PC-3 (cell line): Measurements from ENCODE around the gene BCL11B. TPM values are rescaled to one million over a fixed set of nuclear protein-coding genes. Genes with fewer than 3 reads are reported as not detected.

Experiments used
- ATAC-seq: fragments of 200-7000 bp; cut with Tn5 transposase; 2 replicates; pipeline ENCODE4 v1.9.1; 2020; ENCODE audit warnings: mild to moderate bottlenecking, moderate library complexity
- BruUV-seq: library from RNA; stranded (reverse); fragments of 400-500 nt; replicated peaks from 2 replicates; lab custom pipeline; 2021; lab: Mats Ljungman, UMichigan
- CTCF ChIA-PET: fragments of 300-600 bp; sonication (Branson Sonifier 250); formaldehyde crosslinking; loops from one replicate; lab custom pipeline; 2022; ENCODE audit warnings: antibody characterized with exemption; lab: Charles Lee
- POLR2A ChIA-PET: fragments of 300-600 bp; sonication (Branson Sonifier 250); formaldehyde crosslinking; loops from one replicate; lab custom pipeline; 2022; ENCODE audit warnings: antibody characterized with exemption; ENCODE audit not compliant: unreplicated experiment; lab: Charles Lee
- DNase-seq: peaks from one replicate; pipeline ENCODE4 v3.0.0-alpha.2; 2015
- H2AFZ ChIP-seq: fragments of 300-600 bp; sonication (generic); 2 replicates; pipeline ENCODE4 v1.6.0; 2016; ENCODE audit warnings: antibody characterized with exemption, low read length
- H3F3A ChIP-seq: fragments of 300-600 bp; sonication (generic); one replicate; pipeline ENCODE4 v1.6.0; 2017; ENCODE audit warnings: antibody characterized with exemption, low read length, control low read depth, mild to moderate bottlenecking; ENCODE audit not compliant: unreplicated experiment
- H3K27ac ChIP-seq: fragments of 300-600 bp; sonication (generic); 2 replicates; pipeline ENCODE4 v1.5.1; 2016; ENCODE audit warnings: mild to moderate bottlenecking, low read length
- H3K27me3 ChIP-seq: fragments of 300-600 bp; sonication (generic); 2 replicates; pipeline ENCODE4 v1.6.1; 2016; ENCODE audit warnings: low read length, mixed read lengths
- H3K36me3 ChIP-seq: fragments of 300-600 bp; sonication (generic); 2 replicates; pipeline ENCODE4 v1.6.1; 2016; ENCODE audit warnings: low read depth, mixed run types, low read length, mixed read lengths
- H3K4me1 ChIP-seq: fragments of 300-600 bp; sonication (generic); 2 replicates; pipeline ENCODE4 v1.5.1; 2016; ENCODE audit warnings: low read length; ENCODE audit not compliant: insufficient read depth
- H3K4me2 ChIP-seq: fragments of 300-600 bp; sonication (generic); 2 replicates; pipeline ENCODE4 v1.6.0; 2016; ENCODE audit warnings: low read length
- H3K4me3 ChIP-seq: fragments of 300-600 bp; sonication (generic); 2 replicates; pipeline ENCODE4 v1.5.1; 2016; ENCODE audit warnings: mild to moderate bottlenecking, low read length, mixed read lengths
- H3K79me2 ChIP-seq: fragments of 300-600 bp; sonication (generic); 2 replicates; pipeline ENCODE4 v1.6.1; 2017; ENCODE audit warnings: low read length, mixed read lengths
- H3K9ac ChIP-seq: fragments of 300-600 bp; sonication (generic); 2 replicates; pipeline ENCODE4 v1.6.0; 2016; ENCODE audit warnings: mild to moderate bottlenecking, low read length
- H3K9me2 ChIP-seq: fragments of 300-600 bp; sonication (generic); replicated peaks from 2 replicates; pipeline ENCODE4 v1.6.1; 2016; ENCODE audit warnings: mixed run types, low read length, mixed read lengths
- H3K9me3 ChIP-seq: fragments of 300-600 bp; sonication (generic); 2 replicates; pipeline ENCODE4 v1.6.1; 2016; ENCODE audit warnings: low read length, mixed read lengths
- H4K20me1 ChIP-seq: fragments of 300-600 bp; sonication (generic); 2 replicates; pipeline ENCODE4 v1.6.1; 2016; ENCODE audit warnings: low read length, mixed read lengths
- CTCF ChIP-seq: fragments of 300-600 bp; sonication (generic); conservative IDR thresholded peaks from 2 replicates; pipeline ENCODE4 v1.5.1; 2017; ENCODE audit warnings: antibody characterized with exemption, low read depth, mild to moderate bottlenecking, low read length
- EZH2 ChIP-seq: fragments of 300-600 bp; sonication (generic); IDR thresholded peaks from one replicate; pipeline ENCODE4 v1.6.1; 2017; ENCODE audit warnings: antibody characterized with exemption, mild to moderate bottlenecking, low read length; ENCODE audit not compliant: unreplicated experiment
- EZH2phosphoT487 ChIP-seq: fragments of 300-600 bp; sonication (generic); IDR thresholded peaks from 2 replicates; pipeline ENCODE4 v1.6.1; 2018; ENCODE audit warnings: mild to moderate bottlenecking, antibody characterized with exemption, low read length, borderline replicate concordance
- intact Hi-C: fragments of 100-400 bp; cut with micrococcal nuclease; formaldehyde crosslinking; loops from 2 replicates; pipeline ENCODE4 v1.9.0; 2023
- total RNA-seq: library from RNA; depleted of rRNA; stranded (reverse); fragments of >200 nt; gene quantifications from 2 replicates; pipeline ENCODE4 v1.2.3, GENCODE V29; 2014

Gene BCL11B
- total RNA-seq, 1 experiment from 2014 or later, result 0.73 TPM

GRCh38 chr14:99224116-99224910 is 47.7 kb downstream of the BCL11B start:
- POLR2A ChIA-PET, result no interaction called here
- TF ChIP-seq EZH2 (no peak), CTCF (no peak), EZH2phosphoT487 (no peak)
- DNase-seq, result no peak
- ATAC-seq, result no peak
- Histone ChIP-seq H3K9me2 (no peaks in the 10 kb centered on the region), H3K9me3 (no peaks in the 10 kb centered on the region), H3K79me2 (no peaks in the 10 kb centered on the region), H4K20me1 (no peaks in the 10 kb centered on the region), H3F3A (no peaks in the 10 kb centered on the region), H3K4me3 (no peak overlapping the region), H3K27me3 (peaks cover 66% of the 10 kb centered on the region), H3K36me3 (no peaks in the 10 kb centered on the region), H2AFZ (no peak overlapping the region), H3K9ac (no peak overlapping the region), H3K4me2 (no peak overlapping the region), H3K27ac (no peak overlapping the region), H3K4me1 (no peaks in the 10 kb centered on the region)
- intact Hi-C loops, result no loop called here
- CTCF ChIA-PET, result no interaction called here
- no TSS peak for BruUV-seq

GRCh38 chr14:99221445-99221844 is 50.6 kb downstream of the BCL11B start:
- no peaks in the 10 kb centered on the region for H3K9me2 ChIP-seq
- no peak overlapping the region for H2AFZ ChIP-seq
- H3K79me2 ChIP-seq, result no peaks in the 10 kb centered on the region
- no peaks in the 10 kb centered on the region for H4K20me1 ChIP-seq
- intact Hi-C loops, result no loop called here
- ChIA-PET POLR2A (no interaction called here), CTCF (no interaction called here)
- H3K4me2 ChIP-seq, result no peak overlapping the region
- peaks cover 48% of the 10 kb centered on the region for H3K27me3 ChIP-seq
- no peak overlapping the region for H3K9ac ChIP-seq
- no TSS peak for BruUV-seq
- ATAC-seq (no peak), DNase-seq (no peak)
- no peaks in the 10 kb centered on the region for H3K36me3 ChIP-seq
- TF ChIP-seq CTCF (no peak), EZH2 (no peak), EZH2phosphoT487 (no peak)
- no peak overlapping the region for H3K27ac ChIP-seq
- H3K4me3 ChIP-seq, result no peak overlapping the region
- H3K9me3 ChIP-seq, result no peaks in the 10 kb centered on the region
- no peaks in the 10 kb centered on the region for H3K4me1 ChIP-seq
- H3F3A ChIP-seq, result no peaks in the 10 kb centered on the region
